Left hindlimb (tissue), 1 donor: ENCODE measurements around the gene CCDC200.
"Not testable (repeated sequence)": the region's sequence is repeated elsewhere in the genome, so short reads cannot be mapped to it uniquely, and the experiment has no call there.

Experiments used
- DNase-seq: peaks from one replicate; pipeline ENCODE4 v3.0.0-alpha.2; 2018

Gene CCDC200

DNA sequence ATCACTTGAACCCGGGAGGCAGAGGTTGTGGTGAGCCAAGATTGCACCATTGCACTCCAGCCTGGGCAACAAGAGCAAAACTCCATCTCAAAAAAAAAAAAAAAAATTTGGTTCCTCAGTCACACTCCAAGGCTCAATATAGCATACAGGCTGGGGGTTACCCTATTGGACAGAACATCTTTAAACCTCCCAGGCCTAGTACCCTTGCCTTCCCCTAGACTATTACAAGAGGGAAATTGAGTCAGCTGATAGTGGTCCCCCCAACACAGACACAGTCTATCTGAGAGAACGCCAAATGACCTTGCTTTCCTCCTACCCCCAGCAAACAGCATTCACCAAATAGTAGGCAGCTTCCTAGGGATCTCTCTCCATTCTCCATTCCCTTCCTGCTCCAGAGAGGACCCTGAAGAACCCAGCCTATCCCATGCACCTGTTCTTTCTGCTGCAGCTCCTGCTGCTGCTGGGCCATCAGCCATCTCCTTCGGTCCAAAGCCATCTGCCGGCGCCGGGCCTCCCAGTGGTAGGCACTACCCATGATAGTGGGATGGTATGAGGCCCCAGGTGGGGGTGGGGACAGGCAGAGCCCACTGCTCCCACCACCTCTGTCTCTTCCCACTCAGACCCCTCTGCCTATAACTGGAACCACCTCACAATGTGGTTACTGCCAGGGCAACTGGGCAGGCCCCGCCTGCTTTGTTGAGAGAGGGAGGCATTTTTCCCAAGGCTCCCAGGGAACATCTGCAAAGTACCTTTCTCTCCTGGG is at the start of gene CCDC200:
Gene CCDC200 (minus strand): TSS at position 604 of the 763 bp plus-strand sequence. CDS start 69 bp downstream, at position 535.
- DNase-seq: not testable (repeated sequence)

GRCh38 chr17:43272914-43273313 is 44.5 kb upstream of the CCDC200 start:
- not testable (repeated sequence) for DNase-seq

DNA sequence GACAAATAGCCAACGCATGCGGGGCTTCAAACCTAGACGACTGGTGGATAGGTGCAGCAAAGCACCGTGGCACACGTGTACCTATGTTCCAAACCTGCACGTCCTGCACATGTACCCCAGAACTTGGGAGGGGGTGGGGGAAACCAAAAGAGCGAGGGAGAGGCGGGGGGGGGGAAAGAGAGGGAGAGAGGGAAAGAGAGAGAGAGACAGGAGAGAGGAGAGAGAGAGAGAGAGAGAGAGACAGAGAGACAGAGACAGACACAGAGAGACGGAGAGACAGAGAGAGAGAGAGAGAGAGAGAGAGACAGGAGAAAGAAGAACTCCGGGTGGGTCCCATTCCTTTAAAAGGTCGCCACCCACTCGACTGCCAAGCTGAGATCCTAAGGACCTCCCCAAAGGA is 44.1 kb upstream of the CCDC200 start:
- DNase-seq: not testable (repeated sequence)

GRCh38 chr17:43270552-43271504 is 42.4 kb upstream of the CCDC200 start:
- not testable (repeated sequence) for DNase-seq

GRCh38 chr17:43246456-43246855 is 18.0 kb upstream of the CCDC200 start:
- DNase-seq: not testable (repeated sequence)

DNA sequence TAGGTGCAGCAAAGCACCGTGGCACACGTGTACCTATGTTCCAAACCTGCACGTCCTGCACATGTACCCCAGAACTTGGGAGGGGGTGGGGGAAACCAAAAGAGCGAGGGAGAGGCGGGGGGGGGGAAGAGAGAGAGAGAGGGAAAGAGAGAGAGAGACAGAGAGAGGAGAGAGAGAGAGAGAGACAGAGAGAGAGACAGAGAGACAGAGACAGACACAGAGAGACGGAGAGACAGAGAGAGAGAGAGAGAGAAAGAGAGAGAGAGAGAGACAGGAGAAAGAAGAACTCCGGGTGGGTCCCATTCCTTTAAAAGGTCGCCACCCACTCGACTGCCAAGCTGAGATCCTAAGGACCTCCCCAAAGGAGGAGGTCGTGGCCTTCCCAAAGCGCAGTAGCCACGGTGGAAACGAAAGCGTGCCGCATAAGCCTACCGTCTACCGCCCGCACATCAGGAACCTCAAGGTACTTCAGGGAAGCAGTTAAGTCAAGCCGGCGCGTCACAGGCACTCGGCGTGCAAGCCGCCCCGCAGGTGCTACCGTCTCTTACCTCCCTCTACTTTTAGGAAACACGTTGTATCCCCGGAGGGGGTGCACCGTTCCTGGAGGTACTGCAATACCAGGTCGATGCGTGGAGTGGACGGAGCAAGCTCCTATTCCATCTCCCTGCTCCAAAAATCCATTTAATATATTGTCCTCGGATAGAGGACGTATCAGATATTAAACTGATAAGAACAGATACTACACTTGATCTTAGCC is 12.4 kb upstream of the CCDC200 start:
- DNase-seq: not testable (repeated sequence)

- DNase-seq: not testable (repeated sequence)
Measured at GRCh38 chr17:43239597-43239996, 11.2 kb upstream of the CCDC200 start.

- not testable (repeated sequence) for DNase-seq
Measured at GRCh38 chr17:43233877-43234276, 5.5 kb upstream of the CCDC200 start, which contains the start of gene RNU2-1. TSS of gene RNU2-1 (minus strand) at chr17:43233977.

GRCh38 chr17:43233263-43233662 is 4.8 kb upstream of the CCDC200 start:
- DNase-seq: not testable (repeated sequence)

GRCh38 chr17:43232021-43232699 is 3.7 kb upstream of the CCDC200 start:
- DNase-seq: not testable (repeated sequence)

- not testable (repeated sequence) for DNase-seq
Measured at GRCh38 chr17:43231205-43232020, 3.0 kb upstream of the CCDC200 start.

DNA sequence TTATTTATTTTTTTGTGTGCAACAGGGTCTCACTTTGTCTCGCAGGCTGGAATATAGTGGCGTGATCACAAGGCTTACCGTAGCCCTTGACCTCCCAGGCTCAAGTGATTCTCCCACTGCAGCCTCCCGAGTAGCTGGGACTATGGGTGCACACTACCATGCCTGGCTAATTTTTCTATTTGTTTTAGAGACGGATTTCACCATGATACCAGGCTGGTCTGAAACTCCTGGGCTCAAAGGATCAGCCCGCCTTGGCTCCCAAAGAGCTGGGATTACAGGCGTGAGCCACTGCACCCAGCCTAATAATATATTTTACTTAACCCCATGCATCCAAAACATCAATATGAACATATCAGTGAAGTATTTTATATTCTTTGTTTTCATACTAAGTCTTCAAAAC is 2.0 kb downstream of the CCDC200 start:
- no peak for DNase-seq

DNA sequence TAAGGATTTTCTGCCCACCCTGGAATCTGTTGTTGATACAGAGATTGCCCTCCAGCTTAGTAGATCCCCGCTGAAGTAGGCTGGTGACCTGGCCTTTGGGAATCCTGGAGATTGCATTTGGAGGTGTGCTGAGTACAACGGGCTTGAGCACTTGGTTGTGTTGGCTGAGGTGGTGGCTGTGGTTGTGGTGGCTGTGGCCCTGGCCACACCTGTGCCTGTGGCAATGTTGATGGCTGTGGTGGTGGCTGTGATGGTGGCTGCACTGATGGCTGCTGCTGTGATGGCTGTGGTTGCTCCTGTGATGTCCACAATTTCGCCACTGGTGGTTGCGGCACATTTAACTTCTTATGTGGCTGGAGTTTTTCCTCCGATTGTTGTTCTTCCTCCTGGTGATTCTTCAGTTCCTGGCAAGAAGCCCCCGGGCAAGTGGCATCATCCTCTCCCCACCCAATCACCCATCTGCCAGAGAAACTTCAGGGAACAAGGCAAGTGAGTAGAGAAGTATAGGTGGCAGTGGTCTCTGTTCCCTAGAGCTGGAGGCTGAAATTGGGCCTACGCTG is 4.2 kb downstream of the CCDC200 start:
- no peak for DNase-seq

- no peak for DNase-seq
Measured at GRCh38 chr17:43220511-43221125, 7.8 kb downstream of the CCDC200 start.

DNA sequence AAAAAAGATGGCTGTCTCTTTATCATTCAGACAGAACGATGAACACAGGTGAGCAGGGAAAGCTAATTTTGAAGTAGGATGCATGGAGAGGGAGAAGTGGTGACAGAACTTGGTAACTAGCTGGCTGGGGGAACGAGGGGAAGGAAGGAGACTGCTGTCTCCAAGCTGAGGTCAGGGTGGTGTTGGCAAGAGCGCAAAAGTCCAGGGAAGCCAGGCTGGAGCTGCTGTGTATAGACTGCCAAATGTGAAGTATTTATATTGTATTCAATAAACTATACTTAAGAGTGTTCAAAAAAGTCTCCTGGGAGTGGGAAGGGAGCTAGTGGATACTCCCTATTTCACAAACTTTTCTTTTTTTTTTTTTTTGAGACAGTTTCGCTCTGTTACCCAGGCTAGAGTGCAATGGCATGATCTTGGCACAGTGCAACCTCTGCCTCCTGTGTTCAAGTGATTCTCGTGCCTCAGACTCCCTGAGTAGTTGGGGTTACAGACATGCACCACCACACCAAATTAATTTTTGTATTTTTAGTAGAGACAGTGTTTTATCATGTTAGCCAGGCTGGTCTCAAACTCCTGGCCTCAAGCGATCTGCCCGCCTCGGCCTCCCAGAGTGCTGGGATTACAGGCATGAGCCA is 8.6 kb downstream of the CCDC200 start:
- no peak for DNase-seq

DNA sequence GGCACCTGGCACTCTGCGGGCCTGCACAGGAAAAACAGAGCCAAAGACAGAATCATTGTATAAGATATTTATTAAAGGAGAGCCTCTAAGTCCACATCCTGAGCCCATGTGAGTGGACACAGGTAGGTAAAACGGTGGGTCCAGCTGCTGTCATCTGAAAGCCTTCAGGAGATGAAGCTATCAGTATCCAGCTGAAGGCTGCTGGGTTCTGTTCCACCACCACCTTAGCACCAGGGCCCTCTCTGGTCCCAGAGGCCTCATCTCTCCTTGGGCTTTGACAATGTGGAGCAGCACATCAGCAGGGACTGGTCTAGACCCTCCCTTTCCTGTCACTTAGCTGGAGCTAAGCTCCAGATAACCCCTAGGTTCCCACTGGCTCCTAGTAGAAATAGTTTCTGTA is 9.4 kb downstream of the CCDC200 start:
- no peak for DNase-seq

- no peak for DNase-seq
Measured at GRCh38 chr17:43217614-43218087, 10.8 kb downstream of the CCDC200 start.

- no peak for DNase-seq
Measured at GRCh38 chr17:43216762-43217613, 11.4 kb downstream of the CCDC200 start.

DNA sequence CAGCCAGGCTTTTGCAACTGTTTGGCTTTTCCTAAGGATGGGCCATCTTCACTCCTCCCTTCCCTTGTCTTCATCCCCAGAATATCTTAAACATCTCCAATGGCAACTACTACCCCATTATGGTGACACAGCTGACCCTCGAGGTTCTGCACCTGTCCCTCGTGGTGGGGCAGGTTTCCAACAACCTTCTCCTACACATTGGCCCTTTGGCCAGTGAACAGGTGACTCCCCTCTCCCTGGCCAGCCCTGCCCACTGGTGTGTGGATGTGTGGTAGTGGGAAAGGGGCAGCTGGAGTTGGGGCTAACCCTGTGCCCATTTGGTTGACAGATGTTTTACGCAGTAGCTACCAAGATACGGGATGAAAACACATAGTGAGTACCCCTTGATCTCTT is 12.1 kb downstream of the CCDC200 start:
- no peak for DNase-seq
